HepG2 (cell line): ENCODE results near the gene ASIC2. TPM values are rescaled to one million over a fixed set of nuclear protein-coding genes. Genes with fewer than 3 reads are reported as not detected.

Source experiments
- ATAC-seq: fragments of 200-7000 bp; cut with Tn5 transposase; 3 replicates; pipeline ENCODE4 v1.9.1; 2020; ENCODE audit warnings: mild to moderate bottlenecking, moderate library complexity
- BruUV-seq: library from RNA; stranded (reverse); fragments of 400-500 nt; replicated peaks from 2 replicates; lab custom pipeline; 2021; lab: Mats Ljungman, UMichigan
- CTCF ChIA-PET: fragments of 300-600 bp; formaldehyde crosslinking; extraction: SDS; loops from one replicate; lab custom pipeline; 2021; ENCODE audit warnings: low total read pairs, inconsistent platforms, low intra/inter-chr PET ratio; lab: Yijun Ruan, JAX
- POLR2A ChIA-PET: fragments of 350-600 bp; sonication (Branson Sonifier 250); formaldehyde crosslinking; loops from one replicate; lab custom pipeline; 2020; ENCODE audit warnings: antibody characterized with exemption, inconsistent platforms; lab: Yijun Ruan, JAX
- DNase-seq: peaks from one replicate; pipeline ENCODE4 v3.0.0-alpha.2; 2015; ENCODE audit warnings: low spot score
- FAIRE-seq: peaks from 3 replicates; lab custom pipeline; 2011; peaks lifted over from hg19 to GRCh38; lab: Jason Lieb, UNC
- H2AFZ ChIP-seq: one replicate; pipeline ENCODE4 v1.6.1; 2011; ENCODE audit warnings: low read length, inconsistent platforms
- H3K27ac ChIP-seq: fragments of 300-600 bp; 3 replicates; pipeline ENCODE4 v1.8.0; 2011; ENCODE audit warnings: mixed run types, mild to moderate bottlenecking, mixed read lengths, low read length, inconsistent platforms; ENCODE audit not compliant: insufficient read depth; ENCODE audit errors: extremely low read length
- H3K27me3 ChIP-seq, 2 experiments: fragments of 200-600 bp in 1 of 2; 2 replicates in 1 of 2; 3 replicates in 1 of 2; pipeline versions ENCODE4 v1.6.0 to v1.8.0; 2011; ENCODE audit warnings: low read length in 2 of 2, mild to moderate bottlenecking in 2 of 2, moderate library complexity in 2 of 2, inconsistent platforms in 1 of 2; ENCODE audit not compliant: insufficient read depth in 2 of 2, control insufficient read depth in 1 of 2
- H3K36me3 ChIP-seq, 2 experiments: fragments of 200-600 bp in 1 of 2; replicated peaks in 1 of 2; 2 replicates in 1 of 2; 3 replicates in 1 of 2; pipeline versions ENCODE4 v1.5.1 to v1.8.0; 2011; ENCODE audit warnings: low read length in 2 of 2, inconsistent platforms in 1 of 2; ENCODE audit not compliant: insufficient read depth in 2 of 2, control insufficient read depth in 1 of 2
- H3K4me1 ChIP-seq: 2 replicates; pipeline ENCODE4 v1.5.1; 2012; ENCODE audit warnings: low read length, inconsistent platforms; ENCODE audit not compliant: insufficient read depth
- H3K4me2 ChIP-seq: 2 replicates; pipeline ENCODE4 v1.6.0; 2011; ENCODE audit warnings: low read depth, low read length, inconsistent platforms
- H3K4me3 ChIP-seq, 3 experiments: fragments of 200-600 bp in 1 of 3; sonication (generic), shearing (Covaris generic) in 1 of 3; replicated peaks in 1 of 3; 2 replicates each; pipeline ENCODE4 v1.5.1; 2011 to 2016; ENCODE audit warnings: low read length in 3 of 3, inconsistent platforms in 2 of 3, low read depth in 2 of 3, mild to moderate bottlenecking in 2 of 3, control low read depth in 1 of 3, mixed read lengths in 1 of 3; ENCODE audit not compliant: insufficient read depth in 1 of 3
- H3K79me2 ChIP-seq: one replicate; pipeline ENCODE4 v1.6.1; 2011; ENCODE audit warnings: low read length, inconsistent platforms; ENCODE audit not compliant: insufficient read depth
- H3K9ac ChIP-seq: 2 replicates; pipeline ENCODE4 v1.6.0; 2011; ENCODE audit warnings: mild to moderate bottlenecking, low read depth, low read length, inconsistent platforms; ENCODE audit not compliant: insufficient read depth
- H3K9me3 ChIP-seq: 2 replicates; pipeline ENCODE4 v1.5.1; 2012; ENCODE audit warnings: mild to moderate bottlenecking, low read length
- H4K20me1 ChIP-seq: 2 replicates; pipeline ENCODE4 v1.6.0; 2011; ENCODE audit warnings: inconsistent platforms, mild to moderate bottlenecking, low read length, moderate library complexity; ENCODE audit not compliant: insufficient read depth
- DMAP1 ChIP-seq: IDR thresholded peaks from 2 replicates; pipeline ENCODE4 v1.6.1; 2016
- ELF3 ChIP-seq: IDR thresholded peaks from 2 replicates; pipeline ENCODE4 v1.6.1; 2016; ENCODE audit warnings: missing genetic modification reagents, missing compliant biosample characterization
- HINFP ChIP-seq: sonication (generic); formaldehyde crosslinking; IDR thresholded peaks from 2 replicates; pipeline ENCODE4 v1.4.0; 2020; ENCODE audit warnings: low read depth, mild to moderate bottlenecking, missing genetic modification reagents
- MAFF ChIP-seq: IDR thresholded peaks from 2 replicates; pipeline ENCODE4 v1.6.1; 2011; ENCODE audit warnings: low read depth, low read length, improper control_type of control experiment
- MAFK ChIP-seq, 2 experiments: IDR thresholded peaks in 1 of 2; conservative IDR thresholded peaks in 1 of 2; 2 replicates each; pipeline ENCODE4 v1.6.1; 2011; ENCODE audit warnings: improper control_type of control experiment in 2 of 2, low read length in 2 of 2
- PHB2 ChIP-seq: fragments of 450-650 bp; IDR thresholded peaks from 2 replicates; pipeline ENCODE4 v1.6.1; 2018; ENCODE audit not compliant: partially characterized antibody
- RCOR2 ChIP-seq: IDR thresholded peaks from 2 replicates; pipeline ENCODE4 v1.6.1; 2016; ENCODE audit warnings: missing biosample characterization, missing genetic modification reagents
- SKI ChIP-seq: fragments of 450-650 bp; IDR thresholded peaks from one replicate; pipeline ENCODE4 v1.6.1; 2018; ENCODE audit warnings: mild to moderate bottlenecking; ENCODE audit not compliant: partially characterized antibody
- XRCC5 ChIP-seq: fragments of 200-400 bp; formaldehyde crosslinking; optimal IDR thresholded peaks from 2 replicates; pipeline ENCODE3; 2017; ENCODE audit warnings: mild to moderate bottlenecking, low read length
- ZNF296 ChIP-seq: sonication (generic); formaldehyde crosslinking; conservative IDR thresholded peaks from 2 replicates; pipeline ENCODE4 v1.5.0; 2020; ENCODE audit warnings: mild to moderate bottlenecking, missing genetic modification reagents
- ZNF780A ChIP-seq: sonication (generic); formaldehyde crosslinking; IDR thresholded peaks from 2 replicates; pipeline ENCODE4 v1.8.0; 2022; ENCODE audit warnings: mild to moderate bottlenecking, missing genetic modification reagents, moderate library complexity
- ZNF788 ChIP-seq: sonication (generic); formaldehyde crosslinking; IDR thresholded peaks from 2 replicates; pipeline ENCODE4 v1.5.0; 2020; ENCODE audit warnings: mild to moderate bottlenecking, missing genetic modification reagents, borderline replicate concordance
- WGBS: methylation state at CpG from one replicate; pipeline ENCODE4 v1.1.6; 2017; ENCODE audit warnings: low lambda C conversion rate; 5-methylcytosine and 5-hydroxymethylcytosine counted together
- in situ Hi-C: cut with HindIII; loops from 2 replicates; pipeline ENCODE4 v1.10.0; 2017; ENCODE audit warnings: low pct_unique_long_range_greater_than_20kb; ENCODE audit not compliant: extremely low pct_ligation_motif_present
- intact Hi-C: fragments of 100-400 bp; cut with micrococcal nuclease; formaldehyde crosslinking; loops from one replicate; pipeline ENCODE4 v1.10.0; 2022; ENCODE audit not compliant: unreplicated experiment
- polyA plus RNA-seq, 8 experiments: library from polyadenylated mRNA; depleted of rRNA in 3 of 8; stranded (reverse) in 7 of 8; unstranded in 1 of 8; fragments of >200 nt; fragmentation: Illumina TruSeq in 4 of 8; extraction: Trizol in 4 of 8; gene quantifications; 2 replicates each; pipeline versions ENCODE4 v1.2.1 to v1.2.3, GENCODE V29; 2011 to 2016; ENCODE audit warnings: low read depth in 4 of 8, missing spikeins in 1 of 8, mixed read lengths in 1 of 8; ENCODE audit not compliant: insufficient read depth in 1 of 8
- total RNA-seq, 5 experiments: library from RNA; depleted of rRNA; stranded (reverse); fragments of >200 nt; fragmentation: Illumina TruSeq; extraction: Trizol; gene quantifications; 2 replicates each; pipeline ENCODE4 v1.2.3, GENCODE V29; 2016; ENCODE audit warnings: low read depth in 1 of 5
- TF ChIP-seq, protein P1 (sequence below): IDR thresholded peaks from 2 replicates; pipeline ENCODE4 v1.6.1; 2016; ENCODE audit warnings: missing compliant biosample characterization, missing genetic modification reagents, borderline replicate concordance
- TF ChIP-seq, protein P2 (sequence below): sonication (generic); formaldehyde crosslinking; IDR thresholded peaks from 2 replicates; pipeline ENCODE4 v1.4.0; 2020; ENCODE audit warnings: missing genetic modification reagents, mild to moderate bottlenecking, borderline replicate concordance

ASIC2 gene
- total and polyA plus RNA-seq, 2 of the 13 experiments (the other 11 are each of a cell fraction or from before 2014, with no cell fraction given), result not detected

DNA sequence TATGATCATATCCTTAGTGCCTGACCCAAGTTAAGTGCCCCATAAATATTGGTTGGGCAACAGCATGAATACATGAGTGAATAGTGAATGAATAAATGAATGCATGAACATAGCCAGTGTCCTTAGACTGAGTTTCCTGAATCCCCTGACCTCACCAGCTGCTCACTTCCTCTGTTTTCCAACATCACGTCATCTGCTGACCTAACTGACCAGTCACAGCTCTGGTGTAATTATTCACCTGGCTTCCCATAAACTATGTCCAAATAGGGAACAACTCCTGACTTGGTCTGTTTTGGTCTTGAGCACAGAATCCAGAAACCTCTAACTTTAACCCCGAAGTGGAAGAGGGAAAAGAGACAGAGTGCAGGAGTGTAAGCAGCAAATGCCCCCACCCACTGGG is 83.4 kb downstream of the ASIC2 start (continued):
- TF ChIP-seq HINFP (CRISPR knock-in tag), result no peak
- TF ChIP-seq SKI, result no peak
- TF ChIP-seq ELF3 (CRISPR knock-in tag), result no peak

DNA sequence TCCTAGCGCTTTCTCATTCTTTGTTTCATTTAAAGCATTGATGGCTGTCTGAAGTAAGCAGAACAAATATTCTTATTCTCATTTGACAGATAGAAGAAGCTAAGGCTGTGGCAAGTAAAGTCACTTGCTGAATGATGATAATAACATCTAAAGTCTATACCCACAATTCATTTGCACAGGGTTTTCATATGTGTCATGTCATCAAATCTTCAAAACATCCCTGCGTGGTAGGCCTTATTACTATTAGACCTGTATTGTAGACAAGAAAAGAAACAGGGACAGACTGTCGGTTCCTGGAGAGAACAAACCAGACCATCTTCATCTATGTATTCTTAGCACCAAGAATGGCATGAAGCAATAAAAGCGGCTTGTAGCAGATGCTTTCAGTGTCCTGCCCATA is 85.9 kb downstream of the ASIC2 start:
- POLR2A ChIA-PET, result no interaction called here
- H3K9me3 ChIP-seq, result no peaks in the 10 kb centered on the region
- no peak for FAIRE-seq
- peak; percentile 57 for TF ChIP-seq MAFF
- no peak for TF ChIP-seq ZNF788
- TF ChIP-seq MAFK (conservative IDR thresholded peaks at IDR 0.05 in 1 of 2, IDR thresholded peaks at IDR 0.05 in 1 of 2; ENCODE audit: low read length in 2 of 2), result peak; percentile 47 to 75; a peak in 3 of 4 replicates
- TF ChIP-seq, protein P1, sequence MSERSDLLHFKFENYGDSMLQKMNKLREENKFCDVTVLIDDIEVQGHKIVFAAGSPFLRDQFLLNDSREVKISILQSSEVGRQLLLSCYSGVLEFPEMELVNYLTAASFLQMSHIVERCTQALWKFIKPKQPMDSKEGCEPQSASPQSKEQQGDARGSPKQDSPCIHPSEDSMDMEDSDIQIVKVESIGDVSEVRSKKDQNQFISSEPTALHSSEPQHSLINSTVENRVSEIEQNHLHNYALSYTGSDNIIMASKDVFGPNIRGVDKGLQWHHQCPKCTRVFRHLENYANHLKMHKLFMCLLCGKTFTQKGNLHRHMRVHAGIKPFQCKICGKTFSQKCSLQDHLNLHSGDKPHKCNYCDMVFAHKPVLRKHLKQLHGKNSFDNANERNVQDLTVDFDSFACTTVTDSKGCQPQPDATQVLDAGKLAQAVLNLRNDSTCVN (CRISPR knock-in tag), result no peak
- no peak for TF ChIP-seq RCOR2 (CRISPR knock-in tag)
- no peak for TF ChIP-seq DMAP1 (CRISPR knock-in tag)
- no peak for TF ChIP-seq PHB2
- TF ChIP-seq, protein P2, sequence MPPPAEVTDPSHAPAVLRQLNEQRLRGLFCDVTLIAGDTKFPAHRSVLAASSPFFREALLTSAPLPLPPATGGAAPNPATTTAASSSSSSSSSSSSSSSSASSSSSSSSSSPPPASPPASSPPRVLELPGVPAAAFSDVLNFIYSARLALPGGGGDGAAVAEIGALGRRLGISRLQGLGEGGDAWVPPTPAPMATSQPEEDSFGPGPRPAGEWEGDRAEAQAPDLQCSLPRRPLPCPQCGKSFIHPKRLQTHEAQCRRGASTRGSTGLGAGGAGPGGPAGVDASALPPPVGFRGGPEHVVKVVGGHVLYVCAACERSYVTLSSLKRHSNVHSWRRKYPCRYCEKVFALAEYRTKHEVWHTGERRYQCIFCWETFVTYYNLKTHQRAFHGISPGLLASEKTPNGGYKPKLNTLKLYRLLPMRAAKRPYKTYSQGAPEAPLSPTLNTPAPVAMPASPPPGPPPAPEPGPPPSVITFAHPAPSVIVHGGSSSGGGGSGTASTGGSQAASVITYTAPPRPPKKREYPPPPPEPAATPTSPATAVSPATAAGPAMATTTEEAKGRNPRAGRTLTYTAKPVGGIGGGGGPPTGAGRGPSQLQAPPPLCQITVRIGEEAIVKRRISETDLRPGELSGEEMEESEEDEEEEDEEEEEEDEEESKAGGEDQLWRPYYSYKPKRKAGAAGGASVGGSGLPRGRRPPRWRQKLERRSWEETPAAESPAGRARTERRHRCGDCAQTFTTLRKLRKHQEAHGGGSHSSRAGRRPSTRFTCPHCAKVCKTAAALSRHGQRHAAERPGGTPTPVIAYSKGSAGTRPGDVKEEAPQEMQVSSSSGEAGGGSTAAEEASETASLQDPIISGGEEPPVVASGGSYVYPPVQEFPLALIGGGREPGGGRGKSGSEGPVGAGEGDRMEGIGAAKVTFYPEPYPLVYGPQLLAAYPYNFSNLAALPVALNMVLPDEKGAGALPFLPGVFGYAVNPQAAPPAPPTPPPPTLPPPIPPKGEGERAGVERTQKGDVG (CRISPR knock-in tag), result no peak
- no peak for TF ChIP-seq ZNF296 (CRISPR knock-in tag)
- TF ChIP-seq XRCC5, result no peak
- TF ChIP-seq ZNF780A (CRISPR knock-in tag), result no peak
- no peaks in the 10 kb centered on the region for H4K20me1 ChIP-seq
- no peaks in the 10 kb centered on the region for H3K36me3 ChIP-seq
- DNase-seq, result no peak
- H3K4me3 ChIP-seq, result no peak overlapping the region
- no peaks in the 10 kb centered on the region for H3K4me1 ChIP-seq
- no TSS peak for BruUV-seq
- no peak overlapping the region for H2AFZ ChIP-seq
- no peak overlapping the region for H3K9ac ChIP-seq
- intact Hi-C loops (no loop called here), in situ Hi-C loops (no loop called here)
- no peak for ATAC-seq
- H3K4me2 ChIP-seq, result no peak overlapping the region
- WGBS, result 37% methylated on average over 4 of the region's 4 CpGs
- CTCF ChIA-PET, result no interaction called here
- H3K27me3 ChIP-seq, result no peaks in the 10 kb centered on the region; a peak in 1 of 5 replicates
- H3K27ac ChIP-seq, result no peak overlapping the region
- H3K79me2 ChIP-seq, result no peaks in the 10 kb centered on the region
